GM04503 (cell line): ENCODE results near the gene FAM181A.

Source experiments
- DNase-seq: peaks from one replicate; pipeline ENCODE4 v3.0.0-alpha.2; 2012; ENCODE audit warnings: low read depth

Gene FAM181A

GRCh38 chr14:93929048-93929535 is 1.9 kb downstream of the FAM181A start:
- no peak for DNase-seq

GRCh38 chr14:93929657-93930056 is 2.5 kb downstream of the FAM181A start:
- no peak for DNase-seq

- DNase-seq, result no peak
These were observed 3.3 kb downstream of the FAM181A start for GRCh38 chr14:93930296-93930988.

GRCh38 chr14:93930989-93931307 is 3.8 kb downstream of the FAM181A start:
- DNase-seq, result no peak

- no peak for DNase-seq
These were observed 5.5 kb downstream of the FAM181A start for GRCh38 chr14:93932642-93933041.

GRCh38 chr14:93935213-93935612 is 8.1 kb downstream of the FAM181A start:
- no peak for DNase-seq

- DNase-seq, result no peak
These were observed 9.1 kb downstream of the FAM181A start for GRCh38 chr14:93936245-93936644.

GRCh38 chr14:93936926-93937325 is 9.8 kb downstream of the FAM181A start:
- DNase-seq, result no peak

GRCh38 chr14:93937519-93937918 is 10.4 kb downstream of the FAM181A start:
- no peak for DNase-seq

- no peak for DNase-seq
These were observed 11.7 kb downstream of the FAM181A start for GRCh38 chr14:93938751-93939303.

GRCh38 chr14:93939304-93940229 is 12.4 kb downstream of the FAM181A start:
- DNase-seq, result no peak

GRCh38 chr14:93940437-93940836 is 13.3 kb downstream of the FAM181A start:
- DNase-seq, result no peak

GRCh38 chr14:93941293-93941910 is 14.3 kb downstream of the FAM181A start:
- peak; percentile 34 for DNase-seq

GRCh38 chr14:93943052-93943451 is 15.9 kb downstream of the FAM181A start:
- DNase-seq, result no peak

GRCh38 chr14:93943930-93944329 is 16.8 kb downstream of the FAM181A start:
- DNase-seq, result no peak

GRCh38 chr14:93944348-93945069 is 17.4 kb downstream of the FAM181A start:
- no peak for DNase-seq

- no peak for DNase-seq
These were observed 17.9 kb downstream of the FAM181A start for GRCh38 chr14:93945070-93945399.

GRCh38 chr14:93946104-93946503 is 19.0 kb downstream of the FAM181A start:
- DNase-seq, result no peak

- no peak for DNase-seq
These were observed 19.5 kb downstream of the FAM181A start for GRCh38 chr14:93946541-93947090.

- DNase-seq, result no peak
These were observed 20.1 kb downstream of the FAM181A start for GRCh38 chr14:93947282-93947681.

GRCh38 chr14:93949511-93950075 is 22.4 kb downstream of the FAM181A start:
- DNase-seq, result no peak
